Stomach (tissue), 9 donors: ENCODE data around the gene C1orf21. TPM values are rescaled to one million over a fixed set of nuclear protein-coding genes. Genes with fewer than 3 reads are reported as not detected.

Source experiments
- DNase-seq, 2 donors: peaks; one replicate each; pipeline versions ENCODE4 v3.0.0 to v3.0.0-alpha.2; 2013 to 2019
- H3K27ac ChIP-seq, 5 donors: fragments of 200-600 bp in 4 of 5; sonication (generic) in 4 of 5; one replicate each; pipeline ENCODE4 v1.5.1; 2013 to 2019; ENCODE audit warnings: mild to moderate bottlenecking in 1 of 5, moderate library complexity in 1 of 5
- H3K27me3 ChIP-seq, 3 donors: fragments of 200-600 bp; sonication (generic); one replicate each; pipeline ENCODE4 v1.5.1; 2017 to 2019; ENCODE audit warnings: mixed run types in 1 of 3
- H3K36me3 ChIP-seq, 4 donors: fragments of 200-600 bp; sonication (generic); 1 replicate in 3 of 4; 2 replicates in 1 of 4; pipeline ENCODE4 v1.5.1; 2016 to 2019
- H3K4me1 ChIP-seq, 4 donors: fragments of 200-600 bp; sonication (generic); one replicate each; pipeline ENCODE4 v1.5.1; 2016 to 2019
- H3K4me3 ChIP-seq, 4 donors: fragments of 200-600 bp; sonication (generic) in 3 of 4; one replicate each; pipeline ENCODE4 v1.5.1; 2016 to 2019; ENCODE audit warnings: mild to moderate bottlenecking in 1 of 4
- H3K9me3 ChIP-seq, 4 donors: fragments of 200-600 bp; sonication (generic); one replicate each; pipeline ENCODE4 v1.5.1; 2016 to 2019
- CTCF ChIP-seq, 7 experiments: fragments of 450-650 bp in 4 of 7; fragments of 200-600 bp in 3 of 7; sonication (generic) in 3 of 7; IDR thresholded peaks; one replicate each; pipeline ENCODE4 v1.5.1; 2016 to 2019; ENCODE audit warnings: antibody characterized with exemption in 7 of 7, control low read depth in 2 of 7, mild to moderate bottlenecking in 1 of 7
- EP300 ChIP-seq: sonication (generic); formaldehyde crosslinking; IDR thresholded peaks from one replicate; pipeline ENCODE4 v1.6.1; 2017; ENCODE audit warnings: antibody characterized with exemption
- POLR2A ChIP-seq, 4 donors: fragments of 450-650 bp; IDR thresholded peaks; one replicate each; pipeline ENCODE4 v1.6.1; 2016; ENCODE audit warnings: antibody characterized with exemption in 4 of 4, control low read depth in 2 of 4, mild to moderate bottlenecking in 1 of 4, moderate library complexity in 1 of 4
- POLR2AphosphoS5 ChIP-seq, 3 donors: sonication (generic); formaldehyde crosslinking; IDR thresholded peaks; one replicate each; pipeline ENCODE4 v1.6.1; 2016; ENCODE audit warnings: antibody characterized with exemption in 3 of 3
- WGBS, 5 donors: extraction: QIAGEN DNeasy Blood & Tissue Kit in 3 of 5; methylation state at CpG; one replicate each; pipeline versions ENCODE4 v1.1.5 to v1.1.7; 2013 to 2018; 5-methylcytosine and 5-hydroxymethylcytosine counted together
- intact Hi-C: fragments of 100-400 bp; cut with DNase I; formaldehyde crosslinking; loops from one replicate; pipeline ENCODE4 v1.15.1; 2023; ENCODE audit warnings: low total_unique reads
- polyA plus RNA-seq, 3 donors: library from polyadenylated mRNA; stranded (reverse); fragments of 200-250 nt; gene quantifications; one replicate each; pipeline ENCODE4 v1.2.3, GENCODE V29; 2013
- total RNA-seq, 5 donors: library from RNA; depleted of rRNA; stranded (reverse); fragments of >200 nt; gene quantifications; one replicate each; pipeline versions ENCODE4 v1.1.0 to v1.2.3, GENCODE V29; 2014 to 2016
- donor health status: healthy with polysubstance abuse.
- donor health status: Bipolar disorder and iron deficiency.
- donor health status: healthy.

Gene C1orf21
- total and polyA plus RNA-seq, 8 donors, result 10.1 to 114 (median 37.4) TPM

- Histone ChIP-seq H3K9me3 (no peaks in the 10 kb centered on the region), H3K27me3 (no peaks in the 10 kb centered on the region), H3K36me3 (no peaks in the 10 kb centered on the region), H3K27ac (no peak overlapping the region), H3K4me1 (peaks cover 0 to 7% (median 3%) of the 10 kb centered on the region in 4 donors), H3K4me3 (no peak overlapping the region)
- no peak for DNase-seq
- intact Hi-C loops, result no loop called here
- 66 to 78% (median 75%) methylated on average over 2 of the region's 2 CpGs for WGBS, 5 donors
- no peak for TF ChIP-seq POLR2AphosphoS5 (IDR thresholded peaks at IDR 0.05)
- TF ChIP-seq POLR2A (IDR thresholded peaks at IDR 0.05), result no peak
- no peak for TF ChIP-seq CTCF (IDR thresholded peaks at IDR 0.05)
- TF ChIP-seq EP300, result no peak
Measured at GRCh38 chr1:184553845-184554244, 167.0 kb downstream of the C1orf21 start.

- Histone ChIP-seq H3K4me1 (peaks cover 0 to 10% (median 4%) of the 10 kb centered on the region in 4 donors), H3K27ac (peak overlapping the region in 2 of 5 donors; percentile 27 to 40), H3K9me3 (no peaks in the 10 kb centered on the region), H3K27me3 (no peaks in the 10 kb centered on the region), H3K36me3 (no peaks in the 10 kb centered on the region), H3K4me3 (no peak overlapping the region)
- no peak for TF ChIP-seq EP300
- no peak for TF ChIP-seq POLR2A (IDR thresholded peaks at IDR 0.05)
- no peak for TF ChIP-seq CTCF (IDR thresholded peaks at IDR 0.05)
- no peak for TF ChIP-seq POLR2AphosphoS5 (IDR thresholded peaks at IDR 0.05)
- intact Hi-C loops, result no loop called here
- no peak for DNase-seq
- 70 to 92% (median 84%) methylated on average over 7 of the region's 7 CpGs for whole genome bisulfite sequencing, 5 donors
Measured at GRCh38 chr1:184555665-184556641, 169.1 kb downstream of the C1orf21 start.

GRCh38 chr1:184556665-184557064 is 169.8 kb downstream of the C1orf21 start:
- Histone ChIP-seq H3K36me3 (no peaks in the 10 kb centered on the region), H3K4me3 (no peak overlapping the region), H3K27ac (peak overlapping the region in 2 of 5 donors; percentile 0 to 27), H3K4me1 (peaks cover 0 to 17% (median 9%) of the 10 kb centered on the region in 4 donors), H3K9me3 (no peaks in the 10 kb centered on the region), H3K27me3 (no peaks in the 10 kb centered on the region)
- TF ChIP-seq EP300, result no peak
- TF ChIP-seq CTCF (IDR thresholded peaks at IDR 0.05), result no peak
- no peak for TF ChIP-seq POLR2A (IDR thresholded peaks at IDR 0.05)
- TF ChIP-seq POLR2AphosphoS5 (IDR thresholded peaks at IDR 0.05), result no peak
- intact Hi-C loops, result no loop called here
- no peak for DNase-seq
- 64 to 77% (median 68%) methylated on average over 2 of the region's 2 CpGs for WGBS, 5 donors

GRCh38 chr1:184557423-184558347 is 170.9 kb downstream of the C1orf21 start:
- DNase-seq, result no peak
- TF ChIP-seq CTCF (IDR thresholded peaks at IDR 0.05), result no peak
- TF ChIP-seq EP300, result no peak
- TF ChIP-seq POLR2AphosphoS5 (IDR thresholded peaks at IDR 0.05), result no peak
- no peak for TF ChIP-seq POLR2A (IDR thresholded peaks at IDR 0.05)
- H3K27me3 ChIP-seq, result no peaks in the 10 kb centered on the region
- no peak overlapping the region for H3K27ac ChIP-seq
- 54 to 69% (median 64%) methylated on average over 3 of the region's 3 CpGs for WGBS, 5 donors
- H3K4me3 ChIP-seq, result no peak overlapping the region
- no peaks in the 10 kb centered on the region for H3K36me3 ChIP-seq
- no peaks in the 10 kb centered on the region for H3K9me3 ChIP-seq
- peaks cover 4 to 27% (median 19%) of the 10 kb centered on the region in 4 donors for H3K4me1 ChIP-seq
- intact Hi-C loops, result no loop called here
